ENCODE measurements around the gene NAGPA. TPM values are rescaled to one million over a fixed set of nuclear protein-coding genes. Genes with fewer than 3 reads are reported as not detected.
A peak's percentile ranks its signal among the peaks of the same experiment; 100 is the strongest.
"Not testable (repeated sequence)": the region's sequence is repeated elsewhere in the genome, so short reads cannot be mapped to it uniquely, and the experiment has no call there.

The NAGPA gene
- total RNA-seq, 1 experiment from 2014 or later = 31.6 TPM

- in situ Hi-C loops (cut with HindIII; ENCODE audit: low sequenced_read_pairs) = no loop called here
- DNase-seq (ENCODE audit: low spot score) = no peak
Measured at GRCh38 chr16:5062790-5063765, 29.3 kb upstream of the NAGPA start.

GRCh38 chr16:5062051-5062450, 28.3 kb upstream of the NAGPA start:
- in situ Hi-C loops (cut with HindIII; ENCODE audit: low sequenced_read_pairs) = no loop called here
- DNase-seq (ENCODE audit: low spot score) = no peak

- in situ Hi-C loops (cut with HindIII; ENCODE audit: low sequenced_read_pairs) = no loop called here
Measured at GRCh38 chr16:5060073-5060641, 26.4 kb upstream of the NAGPA start.

GRCh38 chr16:5059386-5060072, 25.8 kb upstream of the NAGPA start:
- DNase-seq (ENCODE audit: low spot score) = no peak
- in situ Hi-C loops (cut with HindIII; ENCODE audit: low sequenced_read_pairs) = no loop called here

More at GRCh38 chr16:5060073-5060641, 26.4 kb upstream of the NAGPA start:
- no peak for DNase-seq (ENCODE audit: low spot score)

- DNase-seq (ENCODE audit: low spot score) = no peak
Measured at GRCh38 chr16:5058476-5058875, 24.7 kb upstream of the NAGPA start.

GRCh38 chr16:5056352-5056751, 22.6 kb upstream of the NAGPA start:
- in situ Hi-C loops (cut with HindIII; ENCODE audit: low sequenced_read_pairs) = no loop called here

More at GRCh38 chr16:5058476-5058875, 24.7 kb upstream of the NAGPA start:
- in situ Hi-C loops (cut with HindIII; ENCODE audit: low sequenced_read_pairs) = no loop called here

GRCh38 chr16:5054876-5055865, 21.4 kb upstream of the NAGPA start:
- no peak for DNase-seq (ENCODE audit: low spot score)
- in situ Hi-C loops (cut with HindIII; ENCODE audit: low sequenced_read_pairs) = no loop called here

More at GRCh38 chr16:5056352-5056751, 22.6 kb upstream of the NAGPA start:
- DNase-seq (ENCODE audit: low spot score) = no peak

GRCh38 chr16:5046914-5047313, 13.2 kb upstream of the NAGPA start:
- in situ Hi-C loops (cut with HindIII; ENCODE audit: low sequenced_read_pairs) = no loop called here
- no peak for DNase-seq (ENCODE audit: low spot score)

- DNase-seq (ENCODE audit: low spot score) = no peak
- in situ Hi-C loops (cut with HindIII; ENCODE audit: low sequenced_read_pairs) = no loop called here
Measured at GRCh38 chr16:5045499-5046115, 11.9 kb upstream of the NAGPA start.

- DNase-seq (ENCODE audit: low spot score); in situ Hi-C loops (cut with HindIII; ENCODE audit: low sequenced_read_pairs): not testable (repeated sequence)
Measured at GRCh38 chr16:5044581-5044980, 10.8 kb upstream of the NAGPA start.

- in situ Hi-C loops (cut with HindIII; ENCODE audit: low sequenced_read_pairs) = no loop called here
- DNase-seq (ENCODE audit: low spot score) = no peak
Measured at GRCh38 chr16:5044011-5044540, 10.3 kb upstream of the NAGPA start.

GRCh38 chr16:5042574-5043171, 8.9 kb upstream of the NAGPA start:
- in situ Hi-C loops (cut with HindIII; ENCODE audit: low sequenced_read_pairs) = no loop called here
- DNase-seq (ENCODE audit: low spot score) = no peak

- no peak for DNase-seq (ENCODE audit: low spot score)
- in situ Hi-C loops (cut with HindIII; ENCODE audit: low sequenced_read_pairs) = no loop called here
Measured at GRCh38 chr16:5041600-5042133, 7.9 kb upstream of the NAGPA start.

- in situ Hi-C loops (cut with HindIII; ENCODE audit: low sequenced_read_pairs) = no loop called here
- no peak for DNase-seq (ENCODE audit: low spot score)
Measured at GRCh38 chr16:5040451-5040850, 6.7 kb upstream of the NAGPA start.

GRCh38 chr16:5036228-5037156, 2.8 kb upstream of the NAGPA start:
- in situ Hi-C loops (cut with HindIII; ENCODE audit: low sequenced_read_pairs) = no loop called here
- peak; percentile 7 for DNase-seq (ENCODE audit: low spot score)

GRCh38 chr16:5035909-5036227, 2.1 kb upstream of the NAGPA start:
- in situ Hi-C loops (cut with HindIII; ENCODE audit: low sequenced_read_pairs) = no loop called here
- DNase-seq (ENCODE audit: low spot score) = no peak

- DNase-seq (ENCODE audit: low spot score) = no peak
- in situ Hi-C loops (cut with HindIII; ENCODE audit: low sequenced_read_pairs) = no loop called here
Measured at GRCh38 chr16:5034167-5034523, 410 bp upstream of the NAGPA start.

Measured in G401 (cell line).